Heart left ventricle (tissue), 13 donors: ENCODE data around the gene HSPA9.

Source experiments
- POLR2A ChIP-seq, 2 donors: fragments of 450-650 bp; IDR thresholded peaks; one replicate each; pipeline ENCODE4 v1.6.1; 2017; ENCODE audit warnings: antibody characterized with exemption in 2 of 2, mild to moderate bottlenecking in 2 of 2, moderate library complexity in 2 of 2
- TF ChIP-seq, protein P1 (sequence below), 12 donors: fragments of 200-600 bp; sonication (generic) in 4 of 12; IDR thresholded peaks; one replicate each; pipeline versions ENCODE4 v1.5.0 to v1.8.0; 2018 to 2022; ENCODE audit warnings: antibody characterized with exemption in 12 of 12, mild to moderate bottlenecking in 5 of 12
- donor health status: ischemic (EF 13 %, LVEDD 7.1; RV severe dilation, severe dysfunction).
- donor health status: DM: no; HTN: yes; CAD: no.
- donor health status: DM: no; HTN: no; CAD: no.
- donor health status: ischemic (EF 25% LVEDD 6.9; RV normal size, moderate dysfunction).
- donor health status: ischemic (EF 25% LVEDD 5.7; RV mildly dilated, moderate dysfunction).
- donor health status: ischemic (EF 35%, LVEDD 5.7; RV mildly dilated, moderate dysfunction).
- donor health status: nonischemic (EF 11% LVEDD 7.7; RV severe dilation, severe dysfunction).
- donor health status: DM: yes; HTN: yes; CAD: no.
- donor health status: PGD.
- donor health status: ischemic (EF 29% LVEDD 5.4; RV normal size, mild dysfunction).
- donor health status: nonischemic (EF 23%, LVEDD 6.1; RV moderate dilation, normal function).

DNA sequence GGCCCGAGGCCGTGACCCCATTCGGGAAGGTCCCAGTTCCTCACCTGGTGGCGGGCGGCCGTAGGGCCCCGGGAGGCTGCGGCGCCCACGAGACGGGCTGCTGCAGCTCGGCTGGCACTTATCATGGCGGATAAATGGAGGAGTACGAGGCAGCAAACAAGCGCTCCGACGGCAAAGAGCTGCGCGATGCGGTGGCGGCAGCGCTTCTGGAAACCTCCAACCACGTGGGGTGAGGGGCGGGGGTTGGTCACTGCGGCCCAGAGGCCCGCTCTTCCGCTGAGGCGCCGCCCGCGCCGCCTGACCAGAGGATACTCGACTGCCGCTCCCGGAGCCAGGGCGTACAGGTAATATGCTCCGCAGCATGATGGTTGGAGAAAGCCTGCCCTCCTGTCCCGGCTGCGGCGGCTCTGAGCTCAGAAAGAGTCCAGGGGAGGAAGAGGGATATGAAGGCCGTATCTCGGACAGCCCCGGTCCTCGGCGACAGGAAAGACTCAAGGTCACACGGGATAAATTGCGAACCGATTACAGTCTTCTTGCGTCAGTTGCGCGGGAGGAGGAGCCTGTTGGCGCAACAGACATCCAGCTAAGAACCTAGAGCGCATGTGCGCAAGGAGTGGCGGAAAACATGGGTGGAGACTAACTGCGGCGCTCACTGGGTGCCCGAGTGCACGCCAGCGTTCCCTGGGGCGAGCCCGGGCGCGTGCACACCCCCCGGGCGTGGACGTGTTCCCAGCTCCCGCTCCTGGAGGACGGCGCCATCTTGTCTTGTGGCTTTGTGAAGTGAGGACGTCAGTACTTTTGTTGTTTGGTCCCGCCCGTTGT lies at the start of gene HSPA9:
- TF ChIP-seq, protein P1, sequence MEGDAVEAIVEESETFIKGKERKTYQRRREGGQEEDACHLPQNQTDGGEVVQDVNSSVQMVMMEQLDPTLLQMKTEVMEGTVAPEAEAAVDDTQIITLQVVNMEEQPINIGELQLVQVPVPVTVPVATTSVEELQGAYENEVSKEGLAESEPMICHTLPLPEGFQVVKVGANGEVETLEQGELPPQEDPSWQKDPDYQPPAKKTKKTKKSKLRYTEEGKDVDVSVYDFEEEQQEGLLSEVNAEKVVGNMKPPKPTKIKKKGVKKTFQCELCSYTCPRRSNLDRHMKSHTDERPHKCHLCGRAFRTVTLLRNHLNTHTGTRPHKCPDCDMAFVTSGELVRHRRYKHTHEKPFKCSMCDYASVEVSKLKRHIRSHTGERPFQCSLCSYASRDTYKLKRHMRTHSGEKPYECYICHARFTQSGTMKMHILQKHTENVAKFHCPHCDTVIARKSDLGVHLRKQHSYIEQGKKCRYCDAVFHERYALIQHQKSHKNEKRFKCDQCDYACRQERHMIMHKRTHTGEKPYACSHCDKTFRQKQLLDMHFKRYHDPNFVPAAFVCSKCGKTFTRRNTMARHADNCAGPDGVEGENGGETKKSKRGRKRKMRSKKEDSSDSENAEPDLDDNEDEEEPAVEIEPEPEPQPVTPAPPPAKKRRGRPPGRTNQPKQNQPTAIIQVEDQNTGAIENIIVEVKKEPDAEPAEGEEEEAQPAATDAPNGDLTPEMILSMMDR (IDR thresholded peaks at IDR 0.05): no peak
- peak; percentile 33 to 54 for TF ChIP-seq POLR2A (IDR thresholded peaks at IDR 0.05)
